DOHH2 (cell line): ENCODE results near the gene NAB2.

Source experiments
- EZH2phosphoT487 ChIP-seq: fragments of 200-600 bp; sonication (generic); IDR thresholded peaks from 2 replicates; pipeline ENCODE4 v1.6.1; 2017; ENCODE audit warnings: borderline replicate concordance, mild to moderate bottlenecking, antibody characterized with exemption, low read length, moderate library complexity, mixed read lengths
- TF ChIP-seq, protein P1 (sequence below): fragments of 200-600 bp; sonication (generic); IDR thresholded peaks from one replicate; pipeline ENCODE4 v1.5.1; 2014; ENCODE audit warnings: antibody characterized with exemption, mild to moderate bottlenecking, low read depth, low read length; ENCODE audit not compliant: poor library complexity, severe bottlenecking

DNA sequence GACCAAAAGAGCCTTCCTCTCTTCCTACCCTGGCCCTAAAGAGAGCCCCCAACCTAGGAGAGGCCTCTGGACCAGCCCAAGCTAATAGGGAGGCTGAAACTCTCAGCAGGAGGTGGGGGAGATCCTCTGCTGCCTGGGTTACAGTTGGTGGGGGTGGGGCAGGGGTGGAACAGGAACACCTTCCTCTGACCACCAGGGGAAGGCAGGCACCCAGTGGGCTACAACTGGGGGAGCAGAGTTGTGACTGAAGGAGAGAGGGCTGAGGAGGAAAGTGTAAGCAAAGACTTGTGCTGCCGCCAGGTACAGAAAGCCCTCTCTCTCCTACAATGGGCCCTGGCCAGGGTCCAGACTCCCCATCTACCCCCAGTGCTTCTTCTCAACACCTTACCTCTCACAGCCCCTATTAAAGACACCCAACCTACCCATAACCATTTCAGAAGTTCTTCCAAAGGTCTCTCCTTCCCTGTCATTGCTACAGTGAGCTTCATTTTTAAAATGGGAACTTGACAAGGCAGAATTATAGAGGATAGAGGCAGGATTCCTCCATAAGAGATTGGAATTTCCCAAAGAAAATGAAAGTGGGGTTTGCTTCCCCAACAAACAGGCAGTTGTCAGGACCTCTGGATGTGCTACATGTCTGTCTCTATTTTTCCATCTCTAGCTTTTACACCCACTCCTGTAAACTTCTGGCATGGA is 40.3 kb upstream of the NAB2 start:
- TF ChIP-seq, protein P1, sequence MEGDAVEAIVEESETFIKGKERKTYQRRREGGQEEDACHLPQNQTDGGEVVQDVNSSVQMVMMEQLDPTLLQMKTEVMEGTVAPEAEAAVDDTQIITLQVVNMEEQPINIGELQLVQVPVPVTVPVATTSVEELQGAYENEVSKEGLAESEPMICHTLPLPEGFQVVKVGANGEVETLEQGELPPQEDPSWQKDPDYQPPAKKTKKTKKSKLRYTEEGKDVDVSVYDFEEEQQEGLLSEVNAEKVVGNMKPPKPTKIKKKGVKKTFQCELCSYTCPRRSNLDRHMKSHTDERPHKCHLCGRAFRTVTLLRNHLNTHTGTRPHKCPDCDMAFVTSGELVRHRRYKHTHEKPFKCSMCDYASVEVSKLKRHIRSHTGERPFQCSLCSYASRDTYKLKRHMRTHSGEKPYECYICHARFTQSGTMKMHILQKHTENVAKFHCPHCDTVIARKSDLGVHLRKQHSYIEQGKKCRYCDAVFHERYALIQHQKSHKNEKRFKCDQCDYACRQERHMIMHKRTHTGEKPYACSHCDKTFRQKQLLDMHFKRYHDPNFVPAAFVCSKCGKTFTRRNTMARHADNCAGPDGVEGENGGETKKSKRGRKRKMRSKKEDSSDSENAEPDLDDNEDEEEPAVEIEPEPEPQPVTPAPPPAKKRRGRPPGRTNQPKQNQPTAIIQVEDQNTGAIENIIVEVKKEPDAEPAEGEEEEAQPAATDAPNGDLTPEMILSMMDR, result no peak
- TF ChIP-seq EZH2phosphoT487, result no peak
